ENCODE results near the gene HTRA3. TPM values are rescaled to one million over a fixed set of nuclear protein-coding genes. Genes with fewer than 3 reads are reported as not detected.

HTRA3 gene
- total RNA-seq, 1 donor from 2014 or later, result 1.7 TPM

DNA sequence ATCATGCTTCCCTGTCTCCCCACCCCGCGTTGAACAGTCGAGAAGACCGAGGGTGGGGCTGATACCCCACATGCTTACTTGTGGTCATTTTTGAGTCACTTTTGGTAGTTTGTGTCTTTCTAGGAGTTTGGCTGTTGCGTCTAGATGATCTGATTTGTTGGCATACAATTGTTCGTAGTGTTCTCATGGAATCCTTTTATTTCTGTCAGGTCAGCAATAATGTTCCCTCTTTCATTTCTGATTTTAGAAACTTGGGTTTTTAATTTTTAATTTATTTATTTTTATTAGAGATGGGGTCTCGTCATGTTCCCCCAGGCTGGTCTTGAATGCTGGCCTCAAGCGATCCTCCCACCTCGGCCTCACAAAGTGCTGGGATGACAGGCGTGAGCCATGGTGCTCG is 39.5 kb upstream of the HTRA3 start:
- TF ChIP-seq, protein P1, sequence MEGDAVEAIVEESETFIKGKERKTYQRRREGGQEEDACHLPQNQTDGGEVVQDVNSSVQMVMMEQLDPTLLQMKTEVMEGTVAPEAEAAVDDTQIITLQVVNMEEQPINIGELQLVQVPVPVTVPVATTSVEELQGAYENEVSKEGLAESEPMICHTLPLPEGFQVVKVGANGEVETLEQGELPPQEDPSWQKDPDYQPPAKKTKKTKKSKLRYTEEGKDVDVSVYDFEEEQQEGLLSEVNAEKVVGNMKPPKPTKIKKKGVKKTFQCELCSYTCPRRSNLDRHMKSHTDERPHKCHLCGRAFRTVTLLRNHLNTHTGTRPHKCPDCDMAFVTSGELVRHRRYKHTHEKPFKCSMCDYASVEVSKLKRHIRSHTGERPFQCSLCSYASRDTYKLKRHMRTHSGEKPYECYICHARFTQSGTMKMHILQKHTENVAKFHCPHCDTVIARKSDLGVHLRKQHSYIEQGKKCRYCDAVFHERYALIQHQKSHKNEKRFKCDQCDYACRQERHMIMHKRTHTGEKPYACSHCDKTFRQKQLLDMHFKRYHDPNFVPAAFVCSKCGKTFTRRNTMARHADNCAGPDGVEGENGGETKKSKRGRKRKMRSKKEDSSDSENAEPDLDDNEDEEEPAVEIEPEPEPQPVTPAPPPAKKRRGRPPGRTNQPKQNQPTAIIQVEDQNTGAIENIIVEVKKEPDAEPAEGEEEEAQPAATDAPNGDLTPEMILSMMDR (IDR thresholded peaks at IDR 0.05; ENCODE audit: unreplicated experiment), result no peak
- Mint-ChIP-seq H3K4me3 (ENCODE audit: unreplicated experiment) (no peak overlapping the region), H3K27ac (ENCODE audit: unreplicated experiment) (no peak overlapping the region), H3K4me1 (ENCODE audit: unreplicated experiment) (peaks cover 13% of the 10 kb centered on the region), H3K36me3 (ENCODE audit: low read depth, unreplicated experiment) (peaks cover 19% of the 10 kb centered on the region), H3K27me3 (ENCODE audit: unreplicated experiment) (peaks cover 1% of the 10 kb centered on the region), H3K9me3 (ENCODE audit: unreplicated experiment) (no peaks in the 10 kb centered on the region)
- no peak for DNase-seq (ENCODE audit: low spot score)

DNA sequence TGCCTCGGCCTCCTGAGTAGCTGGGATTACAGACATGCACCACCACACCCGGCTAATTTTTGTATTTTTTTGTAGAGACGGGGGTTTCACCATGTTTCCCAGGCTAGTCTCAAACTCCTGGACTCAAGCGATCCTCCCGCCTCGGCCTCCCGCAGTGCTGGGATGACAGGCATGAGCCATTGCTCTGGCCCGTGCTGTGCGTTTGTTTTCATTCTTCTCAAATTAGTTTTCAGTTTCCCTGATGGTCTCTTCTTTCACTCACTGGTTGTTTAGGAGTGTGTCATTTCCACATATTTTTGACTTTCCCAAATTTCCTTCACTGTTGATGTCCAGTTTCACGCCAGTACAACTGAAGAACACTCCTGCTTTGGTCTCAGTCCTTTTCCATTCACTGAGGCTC is 38.7 kb upstream of the HTRA3 start:
- Mint-ChIP-seq H3K4me1 (ENCODE audit: unreplicated experiment) (peaks cover 5% of the 10 kb centered on the region), H3K27ac (ENCODE audit: unreplicated experiment) (no peak overlapping the region)

DNA sequence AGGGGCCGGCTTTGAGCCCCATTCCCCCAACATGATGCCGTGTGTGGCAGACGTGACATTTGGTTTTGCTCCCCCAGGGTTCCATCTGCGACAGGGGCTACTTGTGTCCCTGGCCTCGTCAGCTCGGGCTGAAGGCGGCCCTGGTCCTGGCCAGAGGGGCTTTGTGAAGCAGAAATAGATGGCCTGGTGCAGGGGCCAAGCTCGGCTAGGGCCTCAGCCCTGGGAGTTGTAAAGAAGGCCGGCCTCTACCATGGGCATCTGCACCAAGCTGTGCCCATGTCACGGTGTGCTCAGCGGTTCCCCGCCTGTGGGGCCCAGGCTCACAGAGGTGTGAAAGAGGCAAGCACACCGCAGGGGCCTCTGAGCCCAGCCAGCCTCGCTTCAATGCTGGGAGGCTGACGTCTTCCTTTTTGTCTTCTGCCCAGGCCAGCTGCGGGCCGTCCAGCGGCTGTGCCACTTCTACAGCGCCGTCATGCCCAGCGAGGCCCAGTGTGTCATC is 38.0 kb upstream of the HTRA3 start:
- H3K27me3 Mint-ChIP-seq (ENCODE audit: unreplicated experiment), result peaks cover 1% of the 10 kb centered on the region
- H3K27ac Mint-ChIP-seq (ENCODE audit: unreplicated experiment), result no peak overlapping the region
- no peaks in the 10 kb centered on the region for H3K9me3 Mint-ChIP-seq (ENCODE audit: unreplicated experiment)
- H3K4me1 Mint-ChIP-seq (ENCODE audit: unreplicated experiment), result peaks cover under 1% of the 10 kb centered on the region
- TF ChIP-seq, protein P1 (IDR thresholded peaks at IDR 0.05; ENCODE audit: unreplicated experiment), result no peak
- H3K4me3 Mint-ChIP-seq (ENCODE audit: unreplicated experiment), result no peak overlapping the region
- peaks cover 22% of the 10 kb centered on the region for H3K36me3 Mint-ChIP-seq (ENCODE audit: low read depth, unreplicated experiment)
- DNase-seq (ENCODE audit: low spot score), result no peak

More for the DNA sequence above, 38.7 kb upstream of the HTRA3 start:
- TF ChIP-seq, protein P1 (IDR thresholded peaks at IDR 0.05; ENCODE audit: unreplicated experiment), result no peak
- Mint-ChIP-seq H3K36me3 (ENCODE audit: low read depth, unreplicated experiment) (peaks cover 22% of the 10 kb centered on the region), H3K9me3 (ENCODE audit: unreplicated experiment) (no peaks in the 10 kb centered on the region), H3K27me3 (ENCODE audit: unreplicated experiment) (peaks cover 1% of the 10 kb centered on the region), H3K4me3 (ENCODE audit: unreplicated experiment) (peak overlapping the region; percentile 6)
- no peak for DNase-seq (ENCODE audit: low spot score)

DNA sequence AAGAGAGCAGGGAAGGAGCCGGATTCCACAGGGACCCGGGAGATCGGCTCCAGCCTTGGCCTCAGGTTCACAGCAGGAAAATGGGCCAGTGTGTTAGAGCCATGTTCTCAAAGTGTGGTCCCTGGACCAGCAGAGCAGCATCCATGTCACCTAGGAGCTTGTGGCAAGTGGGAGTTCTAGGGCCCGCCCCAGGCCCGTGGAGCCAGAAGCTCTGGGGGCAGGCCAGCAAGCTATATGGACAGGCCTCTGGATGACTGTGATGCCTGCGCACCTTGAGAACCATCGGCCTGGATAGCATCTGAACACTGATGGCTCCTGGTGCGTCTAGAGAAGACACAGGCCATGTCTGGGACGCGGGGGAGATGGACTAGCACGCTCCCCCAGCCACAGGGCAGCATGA is 36.8 kb upstream of the HTRA3 start:
- no peak for DNase-seq (ENCODE audit: low spot score)
- H3K9me3 Mint-ChIP-seq (ENCODE audit: unreplicated experiment), result no peaks in the 10 kb centered on the region

More for the DNA sequence above, 36.8 kb upstream of the HTRA3 start:
- TF ChIP-seq, protein P1 (IDR thresholded peaks at IDR 0.05; ENCODE audit: unreplicated experiment), result no peak
- Mint-ChIP-seq H3K36me3 (ENCODE audit: low read depth, unreplicated experiment) (peaks cover 22% of the 10 kb centered on the region), H3K4me1 (ENCODE audit: unreplicated experiment) (no peaks in the 10 kb centered on the region), H3K27me3 (ENCODE audit: unreplicated experiment) (peaks cover 1% of the 10 kb centered on the region), H3K4me3 (ENCODE audit: unreplicated experiment) (no peak overlapping the region), H3K27ac (ENCODE audit: unreplicated experiment) (no peak overlapping the region)

All from endothelial cell (in vitro differentiated cells).